GM10266 (cell line): ENCODE data around the gene GRIA4.
A peak's percentile ranks its signal among the peaks of the same experiment; 100 is the strongest.

Source experiments
- DNase-seq: peaks from one replicate; pipeline ENCODE4 v3.0.0; 2012; ENCODE audit errors: extremely low spot score
- CTCF ChIP-seq: IDR thresholded peaks from 2 replicates; pipeline ENCODE4 v1.5.1; 2012; ENCODE audit warnings: mild to moderate bottlenecking, low read depth; ENCODE audit not compliant: control insufficient read depth, insufficient read depth; ENCODE audit errors: missing control alignments

GRIA4 gene

GRCh38 chr11:106011481-106011880, 401.6 kb downstream of the GRIA4 start:
- TF ChIP-seq CTCF: no peak
- DNase-seq: no peak

GRCh38 chr11:106012744-106013143, 402.9 kb downstream of the GRIA4 start:
- TF ChIP-seq CTCF: no peak
- no peak for DNase-seq

GRCh38 chr11:106014035-106014434, 404.2 kb downstream of the GRIA4 start:
- TF ChIP-seq CTCF: no peak
- no peak for DNase-seq

- TF ChIP-seq CTCF: no peak
These were observed 404.7 kb downstream of the GRIA4 start for GRCh38 chr11:106014620-106015019.

GRCh38 chr11:106015066-106015465, 405.2 kb downstream of the GRIA4 start:
- no peak for DNase-seq
- TF ChIP-seq CTCF: no peak

More at GRCh38 chr11:106014620-106015019, 404.7 kb downstream of the GRIA4 start:
- no peak for DNase-seq

- DNase-seq: no peak
- TF ChIP-seq CTCF: no peak
These were observed 407.2 kb downstream of the GRIA4 start for GRCh38 chr11:106017093-106017492.

GRCh38 chr11:106021181-106021966, 411.5 kb downstream of the GRIA4 start:
- DNase-seq: peak; percentile 26
- no peak for TF ChIP-seq CTCF
